ENCODE measurements around the gene SETBP1.

The SETBP1 gene

DNA sequence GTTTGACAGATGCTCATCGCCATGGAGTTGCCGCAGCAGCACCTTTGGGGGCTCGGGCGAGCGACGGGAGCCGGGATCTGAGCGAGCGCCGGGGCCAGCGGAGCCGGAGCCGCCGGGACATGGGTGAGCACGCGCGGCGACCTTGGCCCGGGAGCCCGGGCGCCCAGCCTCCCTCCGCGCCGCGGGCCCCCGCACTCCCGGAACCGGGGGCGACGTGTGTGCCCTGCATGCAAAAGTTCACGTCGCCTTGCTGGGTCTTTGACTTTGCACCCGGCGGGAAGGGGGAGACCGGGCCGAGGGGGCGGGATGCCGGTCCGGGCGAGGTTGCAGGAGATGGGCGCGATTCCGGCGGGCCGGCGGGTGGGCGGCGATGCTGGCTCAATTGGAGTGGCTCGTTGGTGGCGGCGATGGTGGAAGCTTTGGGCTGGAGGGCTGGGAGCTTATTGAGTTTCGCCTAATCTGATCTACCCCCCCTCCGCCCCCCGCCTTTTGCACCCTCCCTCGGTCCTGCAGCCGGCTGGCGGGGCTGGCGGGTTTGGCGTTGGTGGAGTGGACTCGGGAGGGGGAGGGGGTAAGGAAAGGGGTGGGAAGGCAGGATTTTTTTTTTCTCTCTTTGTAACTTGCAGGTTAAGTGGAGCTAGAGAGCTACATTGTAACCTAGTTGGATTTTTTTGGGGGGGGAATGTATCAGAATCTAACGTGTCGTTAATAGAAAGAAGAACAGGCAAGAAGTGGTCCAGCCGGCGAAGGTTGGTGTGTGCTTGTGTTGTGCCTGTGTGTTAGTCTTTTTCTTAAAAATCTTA, at the start of gene SETBP1:
TSS of gene SETBP1 (plus strand) at position 616 of the 803 bp plus-strand sequence. CDS start 20,459 bp downstream, outside the sequence.
- no peak for DNase-seq (ENCODE audit: low spot score)

DNA sequence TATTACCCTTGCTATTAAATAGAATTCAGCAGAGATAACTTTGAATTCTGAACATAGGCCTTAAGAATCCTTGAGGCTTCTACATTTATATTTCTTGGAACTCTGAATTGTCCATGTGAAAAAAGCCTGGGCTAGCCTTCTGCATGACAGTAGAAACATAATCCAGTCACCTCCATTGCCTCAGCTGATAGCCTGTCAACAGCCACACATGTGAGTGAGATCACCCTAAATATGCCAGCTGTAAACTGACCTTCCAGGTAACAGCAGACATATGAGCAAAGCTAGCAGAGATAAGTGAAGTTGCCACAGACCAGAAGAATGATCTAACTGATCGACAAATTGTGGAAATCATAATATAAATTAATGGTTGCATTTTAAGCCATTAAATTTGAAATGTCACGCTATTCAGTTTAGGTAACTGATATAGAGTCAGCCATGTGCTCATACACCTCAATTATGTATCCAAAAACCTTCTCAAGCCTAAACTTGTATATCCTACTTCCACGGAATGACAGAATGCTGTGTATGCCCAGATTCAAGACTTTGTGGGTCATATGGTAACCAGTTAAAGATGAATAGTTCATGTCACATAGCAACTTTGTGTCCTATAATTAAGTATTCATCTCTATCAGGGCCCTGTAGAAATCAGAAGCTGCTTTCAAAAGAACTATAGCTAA, 48.1 kb upstream of the SETBP1 start:
- DNase-seq (ENCODE audit: low spot score), result no peak

DNA sequence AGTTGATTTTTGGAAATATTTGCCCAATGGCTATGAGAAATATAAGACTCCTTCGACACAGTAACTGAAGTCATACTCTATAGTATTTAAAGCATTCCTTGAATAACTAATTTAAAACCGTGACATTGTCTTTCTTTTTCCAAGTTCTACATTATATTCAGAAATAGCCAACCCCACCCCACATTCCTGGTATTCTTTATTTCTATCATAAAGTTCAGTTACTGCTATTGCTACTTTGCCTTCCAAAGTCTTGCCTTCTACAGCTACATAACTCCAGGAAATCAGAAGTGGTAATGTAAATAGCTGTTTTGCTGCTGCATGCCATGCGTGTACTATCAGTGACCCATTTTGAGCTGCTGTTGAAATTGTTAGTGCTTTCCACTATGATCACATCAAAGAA, 45.1 kb upstream of the SETBP1 start:
- no peak for DNase-seq (ENCODE audit: low spot score)

DNA sequence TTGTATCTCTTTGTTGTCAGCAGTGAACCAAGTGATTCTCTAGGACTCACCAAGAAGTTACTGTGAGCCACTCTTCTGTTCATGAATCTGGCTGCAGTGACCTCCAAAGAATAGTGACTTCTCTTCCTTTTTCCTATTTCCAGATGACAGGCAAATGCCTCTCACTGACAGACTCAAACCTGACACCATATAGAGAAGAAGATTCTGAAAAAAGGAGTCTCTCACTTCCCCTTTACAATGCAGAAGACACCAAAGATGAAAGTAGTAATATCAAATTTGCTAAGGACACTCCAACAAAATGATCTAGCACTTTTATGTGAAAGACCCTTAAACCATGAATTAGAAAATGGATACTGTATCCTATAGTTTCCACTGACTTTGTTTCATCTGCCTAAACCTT, 44.4 kb upstream of the SETBP1 start:
- no peak for DNase-seq (ENCODE audit: low spot score)

DNA sequence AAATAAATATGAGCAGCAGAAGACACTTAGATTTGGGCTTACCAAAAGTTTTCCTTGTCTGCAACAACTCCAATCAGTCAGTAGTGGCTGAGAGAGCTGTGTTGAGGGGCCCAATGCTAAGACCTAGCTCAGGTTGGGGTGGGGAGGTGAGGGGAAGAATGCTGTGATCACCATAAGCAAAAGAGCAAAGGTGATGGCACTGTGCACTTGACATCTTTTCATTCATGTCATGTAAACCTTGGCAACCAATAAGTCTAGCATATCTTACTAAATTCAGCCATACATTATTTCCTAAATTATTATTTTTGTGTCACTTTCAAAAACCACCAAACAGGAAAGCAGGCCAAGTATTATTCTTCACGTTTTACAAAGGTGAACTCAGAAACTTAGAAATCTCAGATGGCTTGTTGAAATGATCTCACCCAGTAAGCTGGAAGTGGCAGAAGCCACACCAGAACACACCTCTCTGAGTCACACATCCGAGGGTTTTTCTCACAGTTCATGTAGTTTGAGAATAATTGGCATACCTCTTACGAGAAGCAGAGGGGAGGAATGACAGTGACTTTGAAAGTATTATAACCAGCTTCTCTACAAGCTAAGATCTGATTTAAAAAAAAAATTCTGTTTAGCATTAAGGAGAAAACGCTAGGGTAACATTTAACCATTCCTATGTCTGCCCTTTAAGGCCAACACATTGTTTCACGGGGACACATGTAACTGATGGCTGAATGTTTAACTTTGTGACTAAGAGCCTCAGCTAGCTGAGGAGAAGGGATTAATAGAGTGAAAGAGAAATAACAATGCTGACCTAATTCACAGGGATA, 43.3 kb upstream of the SETBP1 start:
- DNase-seq (ENCODE audit: low spot score), result no peak

DNA sequence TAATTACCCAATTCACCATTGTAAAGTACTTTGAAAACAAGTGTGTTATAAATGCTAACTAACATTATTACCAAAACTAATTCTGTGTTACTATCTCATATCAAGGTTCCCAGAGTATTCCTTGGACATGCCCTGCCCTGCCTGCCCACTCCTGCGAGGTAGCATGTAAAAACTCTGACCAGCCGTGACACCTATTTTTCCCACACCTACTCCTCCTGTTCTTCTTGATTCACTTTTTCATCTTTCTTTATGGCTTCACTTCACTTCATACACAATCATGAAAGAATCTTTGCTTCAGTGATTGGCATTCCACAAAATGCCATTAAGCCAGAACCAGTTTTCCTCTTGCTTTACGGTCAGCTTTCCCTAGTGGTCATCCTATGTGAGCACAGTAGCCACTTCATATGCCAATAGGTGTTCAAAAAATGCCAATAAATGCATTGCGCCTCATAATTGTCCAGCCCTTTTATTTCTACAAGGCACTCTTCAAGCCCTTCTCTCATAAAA, 42.6 kb upstream of the SETBP1 start:
- DNase-seq (ENCODE audit: low spot score), result no peak

DNA sequence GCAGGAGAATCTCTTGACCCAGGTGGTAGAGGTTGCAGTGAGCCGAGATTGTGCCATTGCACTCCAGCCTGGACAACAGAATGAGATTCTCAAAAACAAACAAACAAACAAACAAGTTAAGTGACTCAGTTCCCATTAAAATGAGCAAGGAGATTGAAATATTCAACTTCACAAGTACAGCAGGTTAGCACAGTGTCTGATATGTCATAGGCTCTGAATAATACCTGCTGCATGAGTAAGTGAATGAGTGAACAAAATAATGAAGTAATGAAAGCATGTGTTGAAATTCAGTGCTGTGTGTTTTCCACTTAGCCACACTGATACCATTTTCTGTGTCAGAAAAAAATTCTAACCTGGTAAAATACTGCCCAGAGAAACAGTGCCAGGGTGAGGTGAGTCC, 41.9 kb upstream of the SETBP1 start:
- DNase-seq (ENCODE audit: low spot score), result no peak

DNA sequence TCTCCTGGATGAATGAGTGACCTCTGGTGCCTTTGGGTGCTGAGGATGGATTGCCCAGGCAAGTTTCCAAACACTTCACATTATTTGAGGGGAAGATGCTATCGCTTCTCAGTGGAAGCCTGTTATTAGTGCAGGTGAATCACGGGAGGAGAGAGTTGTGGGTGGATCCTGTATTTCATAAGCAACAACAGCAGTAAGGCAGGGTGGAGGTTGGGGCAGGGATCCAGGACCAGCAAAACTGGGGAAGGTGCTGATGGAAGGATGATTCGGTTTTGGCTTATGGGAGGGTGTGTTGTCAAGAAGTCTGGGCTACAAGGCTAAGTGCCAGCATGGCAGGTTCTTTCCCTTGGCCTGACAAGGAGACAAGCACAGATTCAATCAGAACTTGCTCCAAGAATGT, 37.7 kb upstream of the SETBP1 start:
- DNase-seq (ENCODE audit: low spot score), result no peak

DNA sequence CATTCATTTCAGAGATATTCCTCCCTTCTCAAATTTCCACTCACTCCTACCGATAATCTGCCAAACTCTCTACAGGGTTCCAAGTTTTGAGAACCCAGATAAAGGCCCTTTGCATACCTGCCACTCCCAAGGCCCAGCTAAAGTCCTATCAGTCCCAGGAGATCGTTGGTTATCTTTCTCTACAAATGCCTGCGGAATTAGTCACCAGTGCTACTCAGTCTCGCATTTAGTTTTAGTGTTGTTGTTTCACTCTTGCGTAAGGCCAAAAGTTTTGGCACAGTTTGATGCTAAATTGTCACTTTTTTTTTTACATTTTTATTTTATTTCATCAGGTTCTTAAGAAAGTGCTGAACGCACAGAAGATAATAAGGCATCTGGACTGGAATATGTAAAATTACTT, 29.2 kb upstream of the SETBP1 start:
- DNase-seq (ENCODE audit: low spot score), result no peak

DNA sequence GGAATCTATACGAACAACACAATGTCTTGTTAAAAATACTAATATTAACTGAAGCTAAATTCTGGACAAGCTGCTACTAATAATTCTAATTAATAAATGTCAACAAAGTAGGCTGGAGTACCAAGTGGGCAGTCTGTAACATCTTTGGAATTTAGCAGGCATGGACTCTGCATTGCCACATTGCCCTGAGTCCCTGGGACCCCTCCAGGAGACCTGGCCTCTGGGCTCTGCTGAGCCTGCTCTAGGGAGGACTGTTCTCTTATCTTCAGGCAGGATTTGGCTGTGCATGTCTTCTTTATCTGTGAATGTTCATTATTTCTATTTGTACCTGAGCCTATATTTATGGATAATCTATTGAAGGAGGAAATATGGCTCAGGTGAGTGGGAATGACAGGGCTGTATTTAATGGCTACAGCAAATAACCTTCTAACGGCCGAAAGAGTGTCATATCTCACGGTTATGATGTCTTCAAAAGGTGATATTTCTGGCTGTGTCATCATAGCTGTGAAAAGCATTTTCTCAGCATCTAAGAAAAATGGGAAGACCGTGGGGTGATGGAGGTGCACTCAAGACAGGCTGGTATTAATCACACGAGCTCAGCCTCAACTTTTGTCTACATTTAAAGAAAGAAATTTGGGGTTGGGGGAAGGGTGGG, 28.6 kb upstream of the SETBP1 start:
- DNase-seq (ENCODE audit: low spot score), result no peak

DNA sequence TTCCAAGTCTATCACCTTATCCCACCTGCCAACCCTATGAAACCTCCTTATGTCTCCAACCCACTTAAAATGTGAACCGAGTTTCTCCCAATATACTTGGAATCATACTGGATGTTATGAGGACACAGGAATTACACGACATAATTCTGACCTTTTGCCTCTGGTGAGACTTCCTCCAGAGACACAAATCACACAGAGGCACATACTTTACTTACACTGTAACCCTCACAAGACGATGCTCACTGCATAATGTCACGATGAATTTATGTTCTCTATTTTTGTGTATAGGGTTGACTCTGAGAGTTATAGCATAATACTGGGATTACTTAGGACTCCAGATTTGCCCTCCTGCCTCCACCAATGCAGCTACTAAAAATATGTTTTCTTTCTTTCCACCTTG, 28.0 kb upstream of the SETBP1 start:
- DNase-seq (ENCODE audit: low spot score), result no peak

DNA sequence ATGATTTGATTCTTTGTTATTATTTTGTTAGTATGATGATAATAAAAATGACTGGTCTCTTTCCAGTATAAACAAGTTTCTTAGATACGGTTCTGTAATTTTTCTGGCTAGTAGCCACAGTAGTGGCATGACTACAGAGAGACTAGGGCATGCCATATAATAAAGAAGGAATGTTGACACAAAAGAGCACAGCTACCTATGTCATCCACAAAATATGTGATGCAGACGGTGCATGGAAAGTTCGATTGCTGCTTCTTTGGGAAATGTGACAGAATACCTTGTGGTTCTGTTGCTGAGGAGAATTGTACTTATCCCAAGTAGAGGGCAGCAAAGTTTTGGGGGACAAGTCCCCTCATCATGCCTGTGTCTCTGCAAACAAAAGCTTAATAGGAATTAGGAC, 26.1 kb upstream of the SETBP1 start:
- DNase-seq (ENCODE audit: low spot score), result no peak

DNA sequence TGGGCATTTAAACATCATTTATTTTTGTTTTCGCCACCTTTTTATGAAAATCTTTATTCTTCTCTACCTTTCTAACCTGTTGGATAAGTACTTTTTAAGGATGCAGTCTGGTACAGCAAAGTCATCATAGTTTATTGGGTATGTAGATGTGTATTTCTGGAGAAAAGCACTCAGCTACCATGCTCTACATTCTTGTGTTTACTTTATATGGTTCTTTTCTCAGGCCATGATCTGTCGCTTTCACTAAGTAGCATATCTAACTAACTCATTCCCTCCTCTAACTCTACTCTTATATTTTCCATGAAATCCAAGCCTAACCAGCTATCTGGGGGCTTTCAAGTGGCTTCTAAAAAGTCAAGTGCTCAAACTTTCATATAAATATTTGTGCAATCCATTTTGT, 25.3 kb upstream of the SETBP1 start:
- no peak for DNase-seq (ENCODE audit: low spot score)

DNA sequence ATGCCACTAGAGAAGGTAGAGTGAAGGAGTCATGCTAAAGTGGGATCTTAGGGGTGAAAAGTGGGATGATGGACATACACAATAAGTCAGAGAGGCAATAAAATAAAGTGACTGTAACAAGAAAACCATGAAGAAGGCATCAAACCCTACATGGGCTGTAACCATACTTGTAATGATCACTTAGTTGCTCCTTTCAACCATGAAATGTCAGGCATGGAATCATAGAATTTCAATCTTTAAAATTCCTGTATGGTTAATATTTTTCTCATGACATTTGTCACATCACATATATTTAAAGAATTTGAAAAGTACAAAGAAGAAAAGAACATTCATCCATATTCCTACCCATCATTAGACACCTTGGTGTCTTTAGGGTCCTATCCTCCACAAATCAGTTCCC, 20.9 kb upstream of the SETBP1 start:
- no peak for DNase-seq (ENCODE audit: low spot score)

DNA sequence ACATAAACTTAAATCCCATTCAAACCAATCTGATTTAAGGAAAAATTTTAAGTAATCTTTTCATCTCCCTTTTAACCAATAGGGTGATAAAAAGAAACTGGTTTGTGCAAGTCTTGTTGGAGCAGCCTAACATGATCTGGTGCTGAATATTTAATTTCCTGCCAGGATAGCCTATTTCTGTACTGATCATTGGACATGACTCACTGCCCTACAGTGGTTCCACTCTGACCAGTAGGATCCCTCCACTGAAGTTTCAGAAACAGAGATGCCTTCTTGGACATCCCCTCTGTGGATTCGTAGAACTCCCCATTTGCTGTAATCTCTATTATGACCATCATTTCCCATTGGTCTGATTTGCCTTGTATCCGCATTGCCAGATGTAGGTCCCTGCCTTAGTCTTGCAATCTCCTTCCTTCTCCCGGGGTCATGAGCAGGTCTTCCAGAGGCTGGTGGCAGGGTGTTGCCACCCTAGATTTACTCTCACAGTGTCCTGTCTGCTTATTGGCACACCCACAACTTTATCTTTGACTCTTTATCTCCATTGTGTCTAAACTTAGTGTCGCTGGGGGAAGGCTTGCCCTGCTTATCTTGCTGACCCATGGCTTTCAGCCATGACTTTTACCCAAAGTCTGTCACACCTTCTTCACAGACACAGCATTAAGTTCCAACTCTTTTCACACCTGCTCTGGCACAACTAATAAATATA, 12.3 kb upstream of the SETBP1 start:
- no peak for DNase-seq (ENCODE audit: low spot score)

DNA sequence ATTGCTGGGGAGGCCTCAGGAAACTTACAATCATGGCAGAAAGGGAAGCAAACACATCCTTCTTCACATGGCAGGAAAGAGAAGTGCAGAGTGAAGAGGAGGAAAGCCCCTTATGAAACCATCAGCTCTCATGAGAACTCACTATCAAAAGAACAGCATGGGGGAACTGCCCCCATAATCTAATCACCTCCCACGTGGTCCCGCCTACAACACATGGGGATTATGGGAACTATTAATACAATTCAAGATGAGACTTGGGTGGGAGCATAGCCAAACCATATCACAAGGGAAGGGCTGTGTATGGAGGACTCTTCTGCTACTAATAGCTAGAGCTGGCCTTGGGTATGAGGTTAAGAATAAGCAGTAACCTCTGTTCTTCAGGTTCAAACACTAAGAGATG, 8.8 kb upstream of the SETBP1 start:
- no peak for DNase-seq (ENCODE audit: low spot score)

DNA sequence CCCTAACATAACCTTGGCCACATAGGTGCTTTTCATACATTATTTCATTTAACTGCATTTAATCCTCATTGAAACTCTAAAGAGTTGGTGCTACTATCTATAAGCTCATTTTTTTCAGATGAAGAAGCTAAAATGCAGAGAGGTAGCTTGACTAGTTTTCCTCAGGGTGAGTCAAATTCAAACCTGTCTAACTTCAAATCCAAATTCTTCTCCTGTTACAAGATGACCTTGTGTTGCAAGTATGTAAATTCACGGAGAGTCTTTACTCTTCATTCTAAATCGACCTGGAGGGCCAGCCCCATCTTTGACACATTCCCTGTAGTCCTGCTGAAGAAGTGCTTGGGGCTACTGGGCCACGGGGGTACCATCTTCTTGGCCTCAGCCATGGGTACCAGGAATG, 8.2 kb upstream of the SETBP1 start:
- DNase-seq (ENCODE audit: low spot score), result no peak

DNA sequence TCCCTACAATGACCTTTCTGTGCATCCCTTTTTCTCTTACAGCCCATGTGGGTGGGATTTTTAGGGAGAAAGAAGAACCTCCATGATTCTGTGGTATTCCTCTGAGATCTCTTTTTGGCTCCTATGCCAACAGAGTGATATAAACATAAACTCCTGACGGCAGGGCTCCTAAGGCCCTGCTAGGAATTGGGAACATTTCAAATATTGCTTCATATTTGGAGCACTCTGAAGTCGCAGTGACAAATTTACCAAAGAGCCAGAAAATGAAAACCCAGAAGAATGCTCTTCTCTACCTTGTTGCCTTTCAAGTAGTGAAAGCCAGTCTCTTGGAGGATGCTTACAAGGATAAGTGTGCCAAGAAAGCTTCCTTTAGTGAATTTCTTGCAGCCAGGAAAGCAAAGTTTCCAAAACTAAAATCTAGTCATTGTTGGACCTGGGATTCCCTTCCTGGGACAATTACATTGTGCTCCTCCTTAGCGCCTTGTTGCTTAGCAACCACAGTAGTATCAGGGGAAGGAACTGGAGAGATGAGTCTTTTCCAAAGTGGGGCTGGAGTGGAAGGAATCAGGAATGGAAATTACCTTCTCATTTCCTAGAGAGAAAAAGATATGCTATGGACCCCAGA, 7.3 kb upstream of the SETBP1 start:
- no peak for DNase-seq (ENCODE audit: low spot score)

DNA sequence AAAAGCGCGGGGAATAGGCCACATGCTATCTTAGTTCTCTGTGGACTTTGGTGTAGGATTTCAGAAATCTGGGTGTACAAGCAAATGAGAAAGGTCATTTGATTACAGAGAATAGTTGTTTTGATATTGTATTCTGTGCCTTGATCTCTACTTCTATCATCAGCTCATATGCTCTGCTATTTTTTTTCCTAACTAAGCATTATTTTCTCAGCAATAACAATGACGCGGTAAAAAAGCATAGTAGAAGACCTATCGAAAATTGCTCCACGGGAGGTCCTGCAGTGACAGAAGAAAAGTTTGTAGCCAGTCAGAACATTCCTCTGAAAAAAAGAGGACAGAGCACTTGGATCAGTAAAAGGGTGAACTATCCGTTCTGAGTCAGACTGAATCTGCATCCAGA, 2.8 kb upstream of the SETBP1 start:
- DNase-seq (ENCODE audit: low spot score), result no peak

DNA sequence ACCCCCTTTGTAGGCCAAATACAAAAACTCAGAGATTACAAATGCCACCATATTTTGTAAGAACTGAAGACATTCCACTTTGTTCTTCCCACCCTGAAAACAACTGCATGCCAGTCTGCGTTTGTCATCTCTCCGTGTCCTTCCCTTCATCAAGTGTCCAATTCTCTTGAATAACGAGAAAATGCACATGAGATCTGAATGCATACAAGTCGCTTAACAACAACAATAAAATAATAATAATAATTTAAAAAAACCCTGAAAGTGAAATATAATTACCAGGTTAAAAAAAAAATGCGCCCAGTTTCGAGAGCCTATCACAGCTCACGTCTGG, 2.0 kb upstream of the SETBP1 start:
- no peak for DNase-seq (ENCODE audit: low spot score)

Data from hematopoietic multipotent progenitor cell treated with erythropoietin and hydrocortisone succinate and interleukin-3 and kit ligand, for 15 days (in vitro differentiated cells).